Uterine smooth muscle cell (primary cell): Measurements from ENCODE around the gene MCTP2. TPM values are rescaled to one million over a fixed set of nuclear protein-coding genes. Genes with fewer than 3 reads are reported as not detected.

ENCODE experiments used
- total RNA-seq: library from RNA; depleted of rRNA; stranded (reverse); fragments of >200 nt; gene quantifications from 2 replicates; pipeline ENCODE4 v1.2.3, GENCODE V29; 2014

MCTP2 gene
- total RNA-seq: 2.2 and 4.1 TPM in 2 replicates

GRCh38 chr15:94230883-94231722 is at the start of gene MCTP2:
TSS of gene MCTP2 (plus strand) at chr15:94231561. CDS start at chr15:94298266, 66,705 bp downstream.

